Medulla oblongata (tissue), 1 donor: Measurements from ENCODE around the gene PRKX.
"Not testable (repeated sequence)": the region's sequence is repeated elsewhere in the genome, so short reads cannot be mapped to it uniquely, and the experiment has no call there.

Experiments
- DNase-seq: peaks from one replicate; pipeline ENCODE4 v3.0.0-alpha.2; 2015; ENCODE audit errors: extremely low spot score

PRKX gene

DNA sequence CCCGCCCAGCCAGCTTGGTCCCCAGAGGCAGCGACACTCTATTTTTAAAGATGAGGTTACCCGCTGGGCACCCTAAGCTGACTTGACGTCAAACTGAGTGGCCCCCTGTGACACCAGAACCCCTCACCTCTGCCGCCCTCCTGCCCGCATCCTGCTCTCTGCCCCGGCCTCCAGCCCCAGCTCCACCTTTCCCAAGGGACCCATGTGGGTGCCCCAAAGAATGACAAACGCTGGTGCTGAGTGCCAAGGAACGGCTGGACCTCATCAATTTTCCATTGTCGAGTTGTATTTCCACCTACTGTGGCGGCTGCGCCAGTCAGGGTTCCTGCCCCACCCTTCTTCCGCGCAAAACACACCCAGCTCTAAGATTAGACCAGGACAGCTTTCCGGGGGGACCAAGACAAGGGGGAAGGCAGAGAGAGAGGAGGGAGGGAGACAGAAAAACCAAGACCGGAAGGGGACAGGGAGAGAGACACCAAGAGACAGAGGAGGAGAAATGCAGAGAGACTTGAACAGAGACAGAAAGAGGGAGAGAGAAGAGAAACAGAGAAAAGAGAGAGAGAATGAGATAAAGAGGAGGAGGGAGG, 2.0 kb downstream of the PRKX start:
- peak; percentile 6 for DNase-seq

GRCh38 chrX:3707673-3708274, 5.7 kb downstream of the PRKX start:
- not testable (repeated sequence) for DNase-seq

GRCh38 chrX:3706481-3706880, 7.0 kb downstream of the PRKX start:
- no peak for DNase-seq

GRCh38 chrX:3703251-3703650, 10.2 kb downstream of the PRKX start:
- DNase-seq: not testable (repeated sequence)

- not testable (repeated sequence) for DNase-seq
Measured at GRCh38 chrX:3702095-3702494, 11.4 kb downstream of the PRKX start.

DNA sequence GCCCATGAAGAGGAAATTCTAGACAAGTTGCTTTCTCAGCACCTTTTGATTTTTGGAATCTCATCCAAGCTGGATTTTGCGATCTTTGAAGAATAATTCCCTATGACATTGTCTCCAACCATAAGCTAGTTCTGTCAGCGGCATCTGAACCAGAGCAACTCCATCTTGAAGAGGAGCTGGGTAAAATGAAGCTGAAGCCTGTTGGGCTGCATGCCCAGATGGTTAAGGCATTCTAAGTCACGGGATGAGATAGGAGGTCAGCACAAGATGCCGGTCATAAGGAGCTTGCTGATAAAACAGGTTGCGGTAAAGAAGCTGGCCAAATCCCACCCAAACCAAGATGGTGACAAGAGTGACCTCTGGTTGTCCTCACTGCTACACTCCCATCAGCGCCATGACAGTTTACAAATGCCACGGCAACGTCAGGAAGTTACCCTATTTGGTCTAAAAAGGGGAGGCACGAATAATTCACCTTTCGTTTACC, 12.0 kb downstream of the PRKX start:
- not testable (repeated sequence) for DNase-seq

GRCh38 chrX:3699821-3700381, 13.5 kb downstream of the PRKX start:
- DNase-seq: peak; percentile 37

DNA sequence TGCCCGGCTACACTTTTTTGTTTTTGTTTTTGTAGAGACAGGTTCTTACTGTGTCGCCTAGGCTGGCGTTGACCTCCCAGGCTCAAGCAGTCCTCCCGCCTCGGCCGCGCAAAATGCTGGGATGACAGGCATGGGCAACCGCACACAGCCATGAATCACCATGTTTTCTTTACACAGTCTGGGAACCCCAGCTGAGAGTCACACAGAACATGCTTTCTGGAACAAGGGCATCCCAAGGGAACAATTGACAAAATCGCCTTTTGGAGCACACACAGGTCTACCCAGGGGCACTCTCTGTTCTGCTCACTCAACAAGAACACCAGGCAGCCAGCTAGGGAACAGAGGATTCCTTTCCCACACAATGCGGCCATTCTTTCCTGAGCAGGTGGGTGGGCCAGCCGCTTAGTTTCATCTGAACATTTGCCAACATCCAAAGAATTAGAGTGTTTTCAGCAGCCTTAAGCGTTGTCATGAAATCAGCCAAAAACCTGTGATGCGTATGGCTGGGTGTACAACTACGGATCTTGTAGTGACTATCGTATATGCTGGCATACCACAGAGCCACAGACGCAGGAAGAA, 15.7 kb downstream of the PRKX start:
- DNase-seq: peak; percentile 70

- DNase-seq: no peak
Measured at GRCh38 chrX:3697220-3697684, 16.2 kb downstream of the PRKX start.

GRCh38 chrX:3695536-3695935, 17.9 kb downstream of the PRKX start:
- DNase-seq: no peak

GRCh38 chrX:3690140-3690539, 23.3 kb downstream of the PRKX start:
- DNase-seq: no peak

DNA sequence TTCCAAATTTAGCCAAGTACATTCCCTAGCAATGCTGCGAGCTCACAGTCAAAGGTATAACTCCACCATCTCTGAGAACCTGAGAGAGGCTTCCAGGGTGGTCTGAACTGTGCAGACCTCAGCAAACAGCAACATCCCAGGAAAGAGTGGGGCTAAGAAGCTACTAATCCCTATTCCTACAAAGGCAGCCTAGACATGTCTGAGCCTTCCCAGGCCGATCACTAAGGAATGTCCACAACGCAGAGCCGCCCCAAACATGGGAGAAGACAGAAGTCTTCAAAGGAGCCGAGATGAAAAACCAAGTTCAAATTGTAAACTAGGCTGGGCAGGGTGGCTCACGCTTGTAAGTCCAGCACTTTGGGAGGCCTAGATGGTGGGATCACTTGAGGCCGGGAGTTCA, 30.2 kb downstream of the PRKX start:
- not testable (repeated sequence) for DNase-seq

GRCh38 chrX:3680459-3680858, 33.0 kb downstream of the PRKX start:
- no peak for DNase-seq

GRCh38 chrX:3679669-3680068, 33.8 kb downstream of the PRKX start:
- no peak for DNase-seq

DNA sequence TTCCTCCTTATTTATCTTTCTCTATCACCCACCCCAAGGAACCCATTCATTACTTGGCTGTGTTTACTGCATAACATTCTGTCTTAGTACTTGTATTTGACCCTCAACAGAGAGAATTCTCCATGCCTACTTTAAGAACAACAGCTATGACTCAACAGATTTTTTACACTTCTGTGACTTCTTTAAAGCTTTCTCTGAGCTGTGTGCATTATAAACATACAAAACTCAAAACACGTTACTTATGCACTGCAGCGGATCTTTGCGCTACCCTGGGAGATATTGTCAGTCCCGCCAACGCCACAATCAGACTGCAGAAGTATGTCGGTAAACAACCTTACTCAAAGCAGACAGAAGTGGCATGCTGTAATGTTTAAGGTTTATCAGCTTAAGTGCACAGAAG, 35.1 kb downstream of the PRKX start:
- no peak for DNase-seq

GRCh38 chrX:3674881-3675280, 38.6 kb downstream of the PRKX start:
- no peak for DNase-seq

DNA sequence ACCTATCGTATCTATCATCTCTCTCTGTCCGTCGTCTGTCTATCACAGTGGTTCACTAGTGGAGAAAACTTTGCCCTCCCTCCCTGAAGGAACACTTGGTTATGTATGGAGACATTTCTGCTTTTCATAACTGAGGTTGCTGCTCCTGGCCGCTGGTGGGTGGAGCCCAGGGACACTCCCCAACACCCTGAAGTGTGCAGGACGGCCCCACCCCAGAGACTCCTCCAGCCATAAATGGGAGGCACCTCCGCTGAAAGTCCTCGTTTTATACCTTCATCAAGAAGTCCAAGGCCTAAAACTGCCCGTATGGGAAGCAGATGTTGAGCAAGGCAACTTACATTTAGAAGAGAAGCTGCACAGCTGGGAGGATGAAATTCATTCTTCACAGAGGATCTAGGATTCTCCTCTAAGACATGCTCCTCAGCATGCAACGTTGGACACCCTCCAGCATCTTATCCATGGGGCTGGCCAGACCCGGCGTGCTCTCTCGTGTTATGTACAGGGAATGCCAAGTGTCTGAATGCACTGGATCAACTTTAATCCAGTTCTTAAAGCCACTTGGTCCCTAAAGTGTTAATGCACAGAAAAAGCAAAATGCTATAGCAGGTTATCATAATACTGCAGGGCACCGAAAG, 43.5 kb downstream of the PRKX start:
- no peak for DNase-seq

GRCh38 chrX:3666975-3667374, 46.5 kb downstream of the PRKX start:
- peak; percentile 14 for DNase-seq

DNA sequence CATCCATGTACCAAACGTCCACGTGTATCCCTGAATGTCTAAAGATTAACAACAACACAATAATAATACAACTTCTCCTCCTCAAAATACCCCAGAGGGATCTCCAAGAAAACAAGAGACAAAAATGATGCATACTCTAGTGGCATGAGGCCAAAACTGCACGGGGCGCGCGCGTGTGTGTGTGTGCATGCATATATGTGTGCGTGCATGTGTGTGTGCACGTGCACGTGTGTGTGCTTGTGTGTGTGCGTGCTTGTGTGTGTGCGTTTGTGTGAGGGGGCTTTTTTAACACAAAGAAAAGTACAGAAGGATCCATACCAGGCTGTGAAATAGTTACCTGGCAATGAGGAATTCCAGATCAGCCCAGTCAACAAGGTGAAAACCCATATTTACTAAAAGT, 48.5 kb downstream of the PRKX start:
- no peak for DNase-seq

GRCh38 chrX:3663576-3664250, 49.7 kb downstream of the PRKX start:
- peak; percentile 37 for DNase-seq

- no peak for DNase-seq
Measured at GRCh38 chrX:3659761-3660160, 53.7 kb downstream of the PRKX start.

- DNase-seq: no peak
Measured at GRCh38 chrX:3655181-3655580, 58.3 kb downstream of the PRKX start.
